HEK293 (cell line): ENCODE measurements around the gene GPR89A.
A peak's percentile ranks its signal among the peaks of the same experiment; 100 is the strongest.
"Not testable (repeated sequence)": the region's sequence is repeated elsewhere in the genome, so short reads cannot be mapped to it uniquely, and the experiment has no call there.

Experiments
- CTCF ChIA-PET: fragments of 350-600 bp; formaldehyde crosslinking; extraction: SDS; loops from one replicate; lab custom pipeline; 2021; ENCODE audit warnings: antibody characterized with exemption; lab: Yijun Ruan, JAX
- POLR2A ChIA-PET: fragments of 300-600 bp; formaldehyde crosslinking; extraction: SDS; loops from one replicate; lab custom pipeline; 2020; ENCODE audit warnings: antibody characterized with exemption, inconsistent platforms; lab: Yijun Ruan, JAX
- H3K27ac ChIP-seq: fragments of 200-500 bp; sonication (Bioruptor generic); 2 replicates; pipeline ENCODE4 v1.5.1; 2014; ENCODE audit warnings: low read depth, low read length, control low read depth, inconsistent platforms; ENCODE audit errors: extremely low read depth
- H3K36me3 ChIP-seq, 2 experiments: fragments of 200-500 bp in 1 of 2; sonication (Bioruptor generic) in 1 of 2; 1 replicate in 1 of 2; 2 replicates in 1 of 2; pipeline ENCODE4 v1.5.1; 2014 to 2017; ENCODE audit warnings: inconsistent platforms in 2 of 2, low read length in 2 of 2; ENCODE audit not compliant: control insufficient read depth in 2 of 2, insufficient read depth in 1 of 2
- H3K4me1 ChIP-seq: fragments of 200-500 bp; sonication (Bioruptor generic); 2 replicates; pipeline ENCODE4 v1.5.1; 2014; ENCODE audit warnings: mild to moderate bottlenecking, low read length, inconsistent platforms; ENCODE audit not compliant: control insufficient read depth, insufficient read depth
- H3K4me3 ChIP-seq: 2 replicates; pipeline ENCODE4 v1.5.1; 2011; ENCODE audit warnings: low read depth, mild to moderate bottlenecking, control low read depth, low read length, moderate library complexity
- H3K9me3 ChIP-seq: fragments of 200-500 bp; sonication (Bioruptor generic); 2 replicates; pipeline ENCODE4 v1.5.1; 2014; ENCODE audit warnings: low read depth, low read length, inconsistent platforms; ENCODE audit not compliant: control insufficient read depth, insufficient read depth
- BCL11B ChIP-seq: fragments of 450-650 bp; formaldehyde crosslinking; IDR thresholded peaks from 2 replicates; pipeline ENCODE4 v1.5.1; 2016; ENCODE audit warnings: low read depth, missing biosample characterization, missing genetic modification characterization
- HOXC10 ChIP-seq: sonication (generic); formaldehyde crosslinking; IDR thresholded peaks from 2 replicates; pipeline ENCODE4 v1.8.1; 2023; ENCODE audit warnings: mild to moderate bottlenecking, missing genetic modification reagents
- HOXD13 ChIP-seq: sonication (generic); formaldehyde crosslinking; IDR thresholded peaks from 2 replicates; pipeline ENCODE4 v1.8.0; 2022; ENCODE audit warnings: missing genetic modification reagents, borderline replicate concordance
- KLF1 ChIP-seq: fragments of 450-650 bp; formaldehyde crosslinking; IDR thresholded peaks from 2 replicates; pipeline ENCODE4 v1.5.1; 2016; ENCODE audit warnings: missing biosample characterization, missing genetic modification characterization
- SCRT1 ChIP-seq: fragments of 450-650 bp; formaldehyde crosslinking; IDR thresholded peaks from 2 replicates; pipeline ENCODE4 v1.5.1; 2016; ENCODE audit warnings: missing biosample characterization, missing genetic modification characterization, borderline replicate concordance
- WT1 ChIP-seq: fragments of 450-650 bp; formaldehyde crosslinking; IDR thresholded peaks from 2 replicates; pipeline ENCODE4 v1.5.1; 2016; ENCODE audit warnings: missing biosample characterization, missing genetic modification characterization
- ZNF266 ChIP-seq: fragments of 450-650 bp; formaldehyde crosslinking; IDR thresholded peaks from 2 replicates; pipeline ENCODE4 v1.5.1; 2016; ENCODE audit warnings: missing biosample characterization, missing genetic modification characterization, low read depth
- ZNF280C ChIP-seq: fragments of 450-650 bp; formaldehyde crosslinking; IDR thresholded peaks from 2 replicates; pipeline ENCODE4 v1.5.1; 2016; ENCODE audit warnings: missing biosample characterization, missing genetic modification characterization
- ZNF501 ChIP-seq: fragments of 450-650 bp; formaldehyde crosslinking; IDR thresholded peaks from 2 replicates; pipeline ENCODE4 v1.5.1; 2016; ENCODE audit warnings: missing biosample characterization, missing genetic modification characterization
- ZNF514 ChIP-seq: fragments of 450-650 bp; formaldehyde crosslinking; IDR thresholded peaks from 2 replicates; pipeline ENCODE4 v1.5.1; 2016; ENCODE audit warnings: missing biosample characterization, missing genetic modification characterization
- ZNF548 ChIP-seq: fragments of 450-650 bp; formaldehyde crosslinking; IDR thresholded peaks from 2 replicates; pipeline ENCODE4 v1.5.1; 2016; ENCODE audit warnings: missing biosample characterization, missing genetic modification characterization
- ZNF654 ChIP-seq: fragments of 450-650 bp; formaldehyde crosslinking; IDR thresholded peaks from 2 replicates; pipeline ENCODE4 v1.5.1; 2016; ENCODE audit warnings: low read depth, missing biosample characterization, missing genetic modification characterization
- ZNF701 ChIP-seq: fragments of 450-650 bp; formaldehyde crosslinking; IDR thresholded peaks from 2 replicates; pipeline ENCODE4 v1.5.1; 2016; ENCODE audit warnings: missing biosample characterization, missing genetic modification characterization
- ZNF843 ChIP-seq: fragments of 450-650 bp; formaldehyde crosslinking; IDR thresholded peaks from 2 replicates; pipeline ENCODE4 v1.5.1; 2016; ENCODE audit warnings: missing biosample characterization, missing genetic modification characterization
- ZXDB ChIP-seq: fragments of 450-650 bp; formaldehyde crosslinking; IDR thresholded peaks from 2 replicates; pipeline ENCODE4 v1.5.1; 2016; ENCODE audit warnings: missing biosample characterization, missing genetic modification characterization
- TF ChIP-seq, protein P1 (sequence below): fragments of 450-650 bp; formaldehyde crosslinking; IDR thresholded peaks from 2 replicates; pipeline ENCODE4 v1.5.1; 2016; ENCODE audit warnings: missing biosample characterization, missing genetic modification characterization
- TF ChIP-seq, protein P2 (sequence below): sonication (generic); formaldehyde crosslinking; IDR thresholded peaks from 2 replicates; pipeline ENCODE4 v1.8.1; 2022; ENCODE audit warnings: mild to moderate bottlenecking, moderate library complexity, missing genetic modification reagents

Gene GPR89A

DNA sequence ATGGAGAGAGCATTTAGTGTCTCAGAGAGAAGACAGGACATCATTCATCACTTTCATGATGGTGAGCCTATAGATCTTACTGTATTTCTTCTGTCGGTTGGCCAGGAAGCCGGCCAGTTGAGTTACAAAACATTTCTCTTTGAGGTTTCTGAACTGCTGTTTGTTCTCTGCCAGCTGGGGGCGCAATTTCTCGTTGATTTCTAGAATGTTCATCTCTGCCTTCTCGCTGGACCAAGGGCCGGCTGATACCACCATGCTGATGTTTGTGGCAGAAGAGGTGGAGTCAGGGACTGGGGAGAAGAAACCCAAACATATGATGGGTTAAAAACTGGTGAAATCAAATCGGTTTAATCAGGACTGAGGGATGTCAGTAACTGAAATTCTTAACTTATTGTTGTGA lies 17.0 kb upstream of the GPR89A start:
- H3K4me3 ChIP-seq, POLR2A ChIA-PET, CTCF ChIA-PET, H3K27ac ChIP-seq, H3K36me3 ChIP-seq, H3K4me1 ChIP-seq, H3K9me3 ChIP-seq: not testable (repeated sequence)
- TF ChIP-seq ZNF654, result peak; percentile 50

GRCh38 chr1:145592347-145592746 lies 15.4 kb upstream of the GPR89A start:
- H3K4me3 ChIP-seq, POLR2A ChIA-PET, H3K9me3 ChIP-seq, H3K36me3 ChIP-seq, H3K4me1 ChIP-seq, CTCF ChIA-PET, H3K27ac ChIP-seq: not testable (repeated sequence)

GRCh38 chr1:145595421-145595820 lies 12.4 kb upstream of the GPR89A start:
- H3K27ac ChIP-seq, CTCF ChIA-PET, POLR2A ChIA-PET, H3K4me3 ChIP-seq, H3K36me3 ChIP-seq, H3K9me3 ChIP-seq, H3K4me1 ChIP-seq: not testable (repeated sequence)

GRCh38 chr1:145596236-145596635 lies 11.6 kb upstream of the GPR89A start:
- H3K36me3 ChIP-seq, H3K4me1 ChIP-seq, H3K27ac ChIP-seq, POLR2A ChIA-PET, H3K9me3 ChIP-seq, H3K4me3 ChIP-seq: not testable (repeated sequence)
- CTCF ChIA-PET, result interaction anchor here (0.8 kb wide), 1 partner anchor 124 kb away, joined by 3 read pairs; no protein-coding TSS in a partner anchor

GRCh38 chr1:145599426-145599825 lies 8.4 kb upstream of the GPR89A start:
- H3K4me1 ChIP-seq, H3K27ac ChIP-seq, H3K36me3 ChIP-seq, CTCF ChIA-PET, H3K4me3 ChIP-seq, H3K9me3 ChIP-seq, POLR2A ChIA-PET: not testable (repeated sequence)

DNA sequence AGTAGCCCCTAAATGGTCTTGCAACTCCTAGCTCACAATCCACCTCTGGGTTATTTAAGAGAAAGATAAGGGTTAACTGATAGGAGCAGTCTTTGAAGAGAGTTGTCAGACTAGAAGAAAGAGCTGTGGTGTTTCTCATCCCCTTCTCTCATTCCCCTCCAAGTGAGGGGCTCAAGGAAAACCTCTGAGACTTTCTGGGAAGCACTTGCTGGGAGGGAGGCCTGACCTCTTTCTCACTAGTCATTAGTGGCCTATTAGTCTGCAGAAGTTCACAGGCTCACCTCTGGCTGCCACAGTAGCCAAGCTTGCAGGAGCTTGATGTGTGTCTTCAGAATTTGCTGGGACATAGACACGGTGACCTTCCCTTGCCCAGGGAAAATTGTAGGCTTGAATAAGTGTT lies 6.2 kb upstream of the GPR89A start:
- H3K4me1 ChIP-seq, result no peaks in the 10 kb centered on the region
- H3K9me3 ChIP-seq, result no peaks in the 10 kb centered on the region
- ChIA-PET CTCF (no interaction called here), POLR2A (no interaction called here)
- H3K4me3 ChIP-seq, result no peak overlapping the region
- H3K27ac ChIP-seq, result no peak overlapping the region
- H3K36me3 ChIP-seq, result no peaks in the 10 kb centered on the region
- TF ChIP-seq ZXDB (no peak), SCRT1 (tag by site-specific recombination) (no peak), ZNF266 (tag by site-specific recombination) (no peak), ZNF843 (tag by site-specific recombination) (no peak), WT1 (no peak), ZNF501 (no peak), ZNF514 (tag by site-specific recombination) (no peak), ZNF701 (tag by site-specific recombination) (no peak), BCL11B (tag by site-specific recombination) (no peak), ZNF280C (tag by site-specific recombination) (no peak), HOXD13 (CRISPR knock-in tag) (no peak), HOXC10 (CRISPR knock-in tag) (no peak), KLF1 (tag by site-specific recombination) (no peak), ZNF548 (tag by site-specific recombination) (no peak)
- TF ChIP-seq, protein P1, sequence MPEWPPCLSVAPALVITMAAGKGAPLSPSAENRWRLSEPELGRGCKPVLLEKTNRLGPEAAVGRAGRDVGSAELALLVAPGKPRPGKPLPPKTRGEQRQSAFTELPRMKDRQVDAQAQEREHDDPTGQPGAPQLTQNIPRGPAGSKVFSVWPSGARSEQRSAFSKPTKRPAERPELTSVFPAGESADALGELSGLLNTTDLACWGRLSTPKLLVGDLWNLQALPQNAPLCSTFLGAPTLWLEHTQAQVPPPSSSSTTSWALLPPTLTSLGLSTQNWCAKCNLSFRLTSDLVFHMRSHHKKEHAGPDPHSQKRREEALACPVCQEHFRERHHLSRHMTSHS, result no peak
- TF ChIP-seq, protein P2, sequence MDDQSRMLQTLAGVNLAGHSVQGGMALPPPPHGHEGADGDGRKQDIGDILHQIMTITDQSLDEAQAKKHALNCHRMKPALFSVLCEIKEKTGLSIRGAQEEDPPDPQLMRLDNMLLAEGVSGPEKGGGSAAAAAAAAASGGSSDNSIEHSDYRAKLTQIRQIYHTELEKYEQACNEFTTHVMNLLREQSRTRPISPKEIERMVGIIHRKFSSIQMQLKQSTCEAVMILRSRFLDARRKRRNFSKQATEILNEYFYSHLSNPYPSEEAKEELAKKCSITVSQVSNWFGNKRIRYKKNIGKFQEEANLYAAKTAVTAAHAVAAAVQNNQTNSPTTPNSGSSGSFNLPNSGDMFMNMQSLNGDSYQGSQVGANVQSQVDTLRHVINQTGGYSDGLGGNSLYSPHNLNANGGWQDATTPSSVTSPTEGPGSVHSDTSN (CRISPR knock-in tag), result no peak
